IMR-90 (cell line): ENCODE measurements around the gene PDE6B. TPM values are rescaled to one million over a fixed set of nuclear protein-coding genes. Genes with fewer than 3 reads are reported as not detected.

Experiments
- ATAC-seq: fragments of 200-7000 bp; cut with Tn5 transposase; 2 replicates; pipeline ENCODE4 v1.9.1; 2020; ENCODE audit warnings: low read depth, mild to moderate bottlenecking, moderate library complexity
- BruUV-seq: library from RNA; stranded (reverse); fragments of 400-500 nt; replicated peaks from 2 replicates; lab custom pipeline; 2021; lab: Mats Ljungman, UMichigan
- CTCF ChIA-PET: fragments of 300-600 bp; formaldehyde crosslinking; extraction: SDS; loops from one replicate; lab custom pipeline; 2021; ENCODE audit warnings: antibody characterized with exemption; lab: Yijun Ruan, JAX
- POLR2A ChIA-PET: fragments of 300-600 bp; sonication (Branson Sonifier 250); formaldehyde crosslinking; loops from one replicate; lab custom pipeline; 2022; ENCODE audit warnings: antibody characterized with exemption; ENCODE audit not compliant: unreplicated experiment; lab: Charles Lee
- DNase-seq: peaks from one replicate; pipeline ENCODE4 v3.0.0; 2013
- H2AFZ ChIP-seq: replicated peaks from 2 replicates; pipeline ENCODE3; 2013; ENCODE audit warnings: low read length, mild to moderate bottlenecking; ENCODE audit not compliant: poor library complexity
- H2AK5ac ChIP-seq: 2 replicates; pipeline ENCODE4 v1.6.1; 2013; ENCODE audit warnings: low read depth, low read length, inconsistent platforms
- H2AK9ac ChIP-seq: replicated peaks from 2 replicates; pipeline ENCODE3; 2013; ENCODE audit warnings: mild to moderate bottlenecking, low read depth, low read length, moderate library complexity; ENCODE audit not compliant: poor library complexity
- H2BK120ac ChIP-seq: 2 replicates; pipeline ENCODE4 v1.6.1; 2013; ENCODE audit warnings: low read depth, low read length, inconsistent platforms
- H2BK15ac ChIP-seq: 3 replicates; pipeline ENCODE4 v1.6.1; 2013; ENCODE audit warnings: low read depth, low read length, inconsistent platforms
- H2BK20ac ChIP-seq: 2 replicates; pipeline ENCODE4 v1.6.1; 2013; ENCODE audit warnings: low read depth, mild to moderate bottlenecking, inconsistent platforms, low read length, moderate library complexity
- H2BK5ac ChIP-seq: 2 replicates; pipeline ENCODE4 v1.6.1; 2013; ENCODE audit warnings: mild to moderate bottlenecking, low read depth, low read length, inconsistent platforms; ENCODE audit not compliant: poor library complexity, severe bottlenecking
- H3K14ac ChIP-seq: replicated peaks from 2 replicates; pipeline ENCODE4 v1.6.1; 2013; ENCODE audit warnings: low read depth, low read length, inconsistent platforms
- H3K18ac ChIP-seq: 2 replicates; pipeline ENCODE4 v1.6.1; 2013; ENCODE audit warnings: low read depth, low read length, control low read depth
- H3K23ac ChIP-seq: 2 replicates; pipeline ENCODE4 v1.6.1; 2013; ENCODE audit warnings: low read depth, low read length, inconsistent platforms
- H3K27ac ChIP-seq: 2 replicates; pipeline ENCODE4 v1.5.1; 2013; ENCODE audit warnings: mild to moderate bottlenecking, control low read depth, low read length; ENCODE audit not compliant: insufficient read depth
- H3K27me3 ChIP-seq: 2 replicates; pipeline ENCODE4 v1.6.1; 2013; ENCODE audit warnings: low read length; ENCODE audit not compliant: control insufficient read depth, insufficient read depth
- H3K36me3 ChIP-seq: 2 replicates; pipeline ENCODE4 v1.6.1; 2013; ENCODE audit warnings: low read length, mixed read lengths; ENCODE audit not compliant: control insufficient read depth, insufficient read depth
- H3K4ac ChIP-seq: 2 replicates; pipeline ENCODE4 v1.6.1; 2013; ENCODE audit warnings: low read depth, low read length, inconsistent platforms
- H3K4me1 ChIP-seq: 2 replicates; pipeline ENCODE4 v1.6.1; 2013; ENCODE audit warnings: low read length, mixed read lengths; ENCODE audit not compliant: control insufficient read depth, insufficient read depth
- H3K4me2 ChIP-seq: 2 replicates; pipeline ENCODE4 v1.6.1; 2013; ENCODE audit warnings: low read depth, mild to moderate bottlenecking, control low read depth, low read length, moderate library complexity
- H3K4me3 ChIP-seq: 2 replicates; pipeline ENCODE4 v1.5.1; 2013; ENCODE audit warnings: low read depth, mild to moderate bottlenecking, control low read depth, low read length, moderate library complexity; ENCODE audit not compliant: insufficient read depth
- H3K56ac ChIP-seq: 2 replicates; pipeline ENCODE4 v1.6.1; 2013; ENCODE audit warnings: low read length, inconsistent platforms; ENCODE audit not compliant: insufficient read depth; ENCODE audit errors: extremely low read depth
- H3K79me1 ChIP-seq, 2 experiments: 2 replicates each; pipeline ENCODE4 v1.6.1; 2013; ENCODE audit warnings: low read length in 2 of 2, inconsistent platforms in 1 of 2, low read depth in 1 of 2
- H3K9ac ChIP-seq: 2 replicates; pipeline ENCODE4 v1.6.1; 2013; ENCODE audit warnings: low read depth, low read length, control low read depth
- H3K9me1 ChIP-seq: 2 replicates; pipeline ENCODE4 v1.6.1; 2013; ENCODE audit warnings: low read length, inconsistent platforms; ENCODE audit not compliant: insufficient read depth
- H3K9me3 ChIP-seq: 2 replicates; pipeline ENCODE4 v1.6.1; 2013; ENCODE audit warnings: low read length; ENCODE audit not compliant: control insufficient read depth, insufficient read depth
- H4K20me1 ChIP-seq: 2 replicates; pipeline ENCODE4 v1.6.1; 2013; ENCODE audit warnings: low read length, inconsistent platforms; ENCODE audit not compliant: insufficient read depth
- H4K5ac ChIP-seq: 2 replicates; pipeline ENCODE4 v1.6.1; 2013; ENCODE audit warnings: mild to moderate bottlenecking, low read depth, low read length, control low read depth
- H4K8ac ChIP-seq, 2 experiments: 2 replicates each; pipeline ENCODE4 v1.6.1; 2013; ENCODE audit warnings: low read depth in 2 of 2, low read length in 2 of 2, control low read depth in 1 of 2, inconsistent platforms in 1 of 2
- H4K91ac ChIP-seq: 2 replicates; pipeline ENCODE4 v1.6.1; 2013; ENCODE audit warnings: low read depth, low read length, inconsistent platforms; ENCODE audit not compliant: insufficient read depth
- BHLHE40 ChIP-seq: fragments of 150-350 bp; IDR thresholded peaks from 2 replicates; pipeline ENCODE4 v1.6.1; 2016; ENCODE audit warnings: mild to moderate bottlenecking, low read depth, low read length
- FOS ChIP-seq: fragments of 150-350 bp; IDR thresholded peaks from 2 replicates; pipeline ENCODE4 v1.6.1; 2016; ENCODE audit warnings: low read depth, low read length
- MAZ ChIP-seq: IDR thresholded peaks from 2 replicates; pipeline ENCODE4 v1.6.1; 2012; ENCODE audit warnings: low read depth, mild to moderate bottlenecking, low read length, improper control_type of control experiment, moderate library complexity, borderline replicate concordance
- NFE2L2 ChIP-seq: fragments of 150-350 bp; IDR thresholded peaks from 2 replicates; pipeline ENCODE4 v1.6.1; 2016; ENCODE audit warnings: low read depth, mild to moderate bottlenecking, low read length
- POLR2A ChIP-seq: IDR thresholded peaks from 2 replicates; pipeline ENCODE4 v1.6.1; 2012; ENCODE audit warnings: mild to moderate bottlenecking, low read depth, low read length
- RFX5 ChIP-seq: IDR thresholded peaks from 2 replicates; pipeline ENCODE4 v1.8.0; 2012; ENCODE audit warnings: low read depth, mild to moderate bottlenecking, low read length, moderate library complexity
- SMC3 ChIP-seq: fragments of 150-350 bp; IDR thresholded peaks from 2 replicates; pipeline ENCODE4 v1.6.1; 2016; ENCODE audit warnings: low read depth, mild to moderate bottlenecking, antibody characterized with exemption, low read length, moderate library complexity
- WGBS, 2 experiments: methylation state at CpG; one replicate each; pipeline versions ENCODE4 v1.1.5 to v1.1.7; 2013; ENCODE audit warnings: missing lambda C conversion rate in 2 of 2; ENCODE audit not compliant: insufficient read length in 1 of 2; ENCODE audit errors: extremely low coverage in 2 of 2; 5-methylcytosine and 5-hydroxymethylcytosine counted together
- dilution Hi-C: fragments of 300-500 bp; cut with HindIII; formaldehyde crosslinking; loops from one replicate; pipeline ENCODE4 v1.14.3; 2018; ENCODE audit warnings: low sequenced_read_pairs; ENCODE audit not compliant: unreplicated experiment
- in situ Hi-C: fragments of 300-500 bp; cut with MboI; formaldehyde crosslinking; loops from 3 replicates; pipeline ENCODE4 v1.14.3; 2019; ENCODE audit warnings: low sequenced_read_pairs, inconsistent platforms, mixed read lengths
- intact Hi-C: fragments of 100-400 bp; cut with micrococcal nuclease; formaldehyde crosslinking; loops from 2 replicates; pipeline ENCODE4 v1.10.0; 2022
- polyA plus RNA-seq, 3 experiments: library from polyadenylated mRNA; depleted of rRNA; stranded (reverse); fragments of >200 nt; gene quantifications; 2 replicates each; pipeline ENCODE4 v1.2.3, GENCODE V29; 2012; ENCODE audit warnings: low replicate concordance in 1 of 3
- total RNA-seq: library from RNA; depleted of rRNA; stranded (reverse); fragments of >200 nt; gene quantifications from 2 replicates; pipeline ENCODE4 v1.2.3, GENCODE V29; 2012
- TF ChIP-seq, protein P1 (sequence below): conservative IDR thresholded peaks from 2 replicates; pipeline ENCODE4 v1.5.1; 2012; ENCODE audit warnings: mild to moderate bottlenecking, low read depth, low read length, improper control_type of control experiment
- TF ChIP-seq, protein P2 (sequence below): fragments of 150-350 bp; IDR thresholded peaks from 2 replicates; pipeline ENCODE4 v1.6.1; 2016; ENCODE audit warnings: low read depth, mild to moderate bottlenecking, low read length, moderate library complexity, borderline replicate concordance
- TF ChIP-seq, protein P3 (sequence below): fragments of 150-350 bp; IDR thresholded peaks from 2 replicates; pipeline ENCODE4 v1.6.1; 2017; ENCODE audit warnings: mild to moderate bottlenecking, antibody characterized with exemption, low read length, low read depth

Gene PDE6B
- total and polyA plus RNA-seq, 2 of the 4 experiments (the other 2 are of a cell fraction) = under 0.01 TPM; not detected in 1

DNA sequence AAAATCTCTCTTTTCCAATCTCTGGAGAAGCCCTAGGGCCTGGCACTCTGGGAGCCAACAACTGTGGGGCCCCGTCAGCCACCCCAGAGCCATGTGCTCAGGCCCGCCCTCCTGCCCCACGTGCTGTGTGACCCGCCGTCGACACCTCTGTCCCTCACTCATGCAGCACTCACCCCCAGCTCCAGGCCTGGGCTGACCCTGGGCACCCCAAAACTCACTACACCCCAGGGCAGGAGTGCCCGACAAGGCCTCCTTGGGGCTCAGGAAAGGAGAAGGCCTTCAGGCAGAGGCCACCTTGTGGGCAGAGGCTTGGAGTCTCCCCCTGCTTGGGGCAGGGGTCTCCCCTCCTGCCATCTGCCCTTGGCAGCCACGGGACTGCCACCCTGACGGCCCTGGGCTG, 54.7 kb downstream of the PDE6B start:
- no peak overlapping the region for H4K5ac ChIP-seq
- H4K20me1 ChIP-seq = no peaks in the 10 kb centered on the region
- no peak overlapping the region for H3K4me3 ChIP-seq
- no peak for ATAC-seq
- H3K36me3 ChIP-seq = no peaks in the 10 kb centered on the region
- intact Hi-C loops = no loop called here
- H3K56ac ChIP-seq = no peak overlapping the region
- WGBS, 2 experiments = no CpG with 5 or more reads among the region's 9 CpGs
- H2BK15ac ChIP-seq = no peak overlapping the region
- no peaks in the 10 kb centered on the region for H3K27me3 ChIP-seq
- H4K8ac ChIP-seq = no peak overlapping the region
- H2BK5ac ChIP-seq = no peak overlapping the region
- peaks cover 7% of the 10 kb centered on the region for H3K4me1 ChIP-seq
- in situ Hi-C loops = no loop called here
- no peaks in the 10 kb centered on the region for H3K9me3 ChIP-seq
- no peak overlapping the region for H2AFZ ChIP-seq
- DNase-seq = no peak
- no peak overlapping the region for H3K14ac ChIP-seq
- no TSS peak for BruUV-seq
- TF ChIP-seq, protein P1, sequence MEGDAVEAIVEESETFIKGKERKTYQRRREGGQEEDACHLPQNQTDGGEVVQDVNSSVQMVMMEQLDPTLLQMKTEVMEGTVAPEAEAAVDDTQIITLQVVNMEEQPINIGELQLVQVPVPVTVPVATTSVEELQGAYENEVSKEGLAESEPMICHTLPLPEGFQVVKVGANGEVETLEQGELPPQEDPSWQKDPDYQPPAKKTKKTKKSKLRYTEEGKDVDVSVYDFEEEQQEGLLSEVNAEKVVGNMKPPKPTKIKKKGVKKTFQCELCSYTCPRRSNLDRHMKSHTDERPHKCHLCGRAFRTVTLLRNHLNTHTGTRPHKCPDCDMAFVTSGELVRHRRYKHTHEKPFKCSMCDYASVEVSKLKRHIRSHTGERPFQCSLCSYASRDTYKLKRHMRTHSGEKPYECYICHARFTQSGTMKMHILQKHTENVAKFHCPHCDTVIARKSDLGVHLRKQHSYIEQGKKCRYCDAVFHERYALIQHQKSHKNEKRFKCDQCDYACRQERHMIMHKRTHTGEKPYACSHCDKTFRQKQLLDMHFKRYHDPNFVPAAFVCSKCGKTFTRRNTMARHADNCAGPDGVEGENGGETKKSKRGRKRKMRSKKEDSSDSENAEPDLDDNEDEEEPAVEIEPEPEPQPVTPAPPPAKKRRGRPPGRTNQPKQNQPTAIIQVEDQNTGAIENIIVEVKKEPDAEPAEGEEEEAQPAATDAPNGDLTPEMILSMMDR = no peak
- TF ChIP-seq, protein P2, sequence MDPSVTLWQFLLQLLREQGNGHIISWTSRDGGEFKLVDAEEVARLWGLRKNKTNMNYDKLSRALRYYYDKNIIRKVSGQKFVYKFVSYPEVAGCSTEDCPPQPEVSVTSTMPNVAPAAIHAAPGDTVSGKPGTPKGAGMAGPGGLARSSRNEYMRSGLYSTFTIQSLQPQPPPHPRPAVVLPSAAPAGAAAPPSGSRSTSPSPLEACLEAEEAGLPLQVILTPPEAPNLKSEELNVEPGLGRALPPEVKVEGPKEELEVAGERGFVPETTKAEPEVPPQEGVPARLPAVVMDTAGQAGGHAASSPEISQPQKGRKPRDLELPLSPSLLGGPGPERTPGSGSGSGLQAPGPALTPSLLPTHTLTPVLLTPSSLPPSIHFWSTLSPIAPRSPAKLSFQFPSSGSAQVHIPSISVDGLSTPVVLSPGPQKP = no peak
- no peak for TF ChIP-seq RFX5
- TF ChIP-seq FOS = no peak
- TF ChIP-seq, protein P3, sequence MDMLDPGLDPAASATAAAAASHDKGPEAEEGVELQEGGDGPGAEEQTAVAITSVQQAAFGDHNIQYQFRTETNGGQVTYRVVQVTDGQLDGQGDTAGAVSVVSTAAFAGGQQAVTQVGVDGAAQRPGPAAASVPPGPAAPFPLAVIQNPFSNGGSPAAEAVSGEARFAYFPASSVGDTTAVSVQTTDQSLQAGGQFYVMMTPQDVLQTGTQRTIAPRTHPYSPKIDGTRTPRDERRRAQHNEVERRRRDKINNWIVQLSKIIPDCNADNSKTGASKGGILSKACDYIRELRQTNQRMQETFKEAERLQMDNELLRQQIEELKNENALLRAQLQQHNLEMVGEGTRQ = no peak
- no peak for TF ChIP-seq NFE2L2
- no peak for TF ChIP-seq SMC3
- no peak for TF ChIP-seq POLR2A
- TF ChIP-seq MAZ = no peak
- no peak for TF ChIP-seq BHLHE40
- no peak overlapping the region for H3K9ac ChIP-seq
- peaks cover 7 to 8% of the 10 kb centered on the region in 2 experiments; a peak in 3 of 4 replicates for H3K79me1 ChIP-seq
- no peak overlapping the region for H3K4me2 ChIP-seq
- H2AK9ac ChIP-seq = no peak overlapping the region
- dilution Hi-C loops = no loop called here
- no peak overlapping the region for H2BK20ac ChIP-seq
- no peak overlapping the region for H2AK5ac ChIP-seq
- H3K9me1 ChIP-seq = peaks cover 4% of the 10 kb centered on the region; the same call in 1 of the 2 replicates
- no peak overlapping the region for H3K27ac ChIP-seq
- CTCF ChIA-PET = no interaction called here
- H2BK120ac ChIP-seq = no peak overlapping the region
- H3K23ac ChIP-seq = no peak overlapping the region
- POLR2A ChIA-PET = no interaction called here
- H4K91ac ChIP-seq = no peak overlapping the region
- H3K18ac ChIP-seq = no peak overlapping the region
- no peak overlapping the region for H3K4ac ChIP-seq
